ENCODE results near the gene TES.

The TES gene

GRCh38 chr7:116305485-116306408 is 95.4 kb downstream of the TES start:
- H3K9me3 ChIP-seq (ENCODE audit: insufficient read depth, low read length): no peaks in the 10 kb centered on the region
- H4K20me1 ChIP-seq (ENCODE audit: insufficient read depth, low read length): no peaks in the 10 kb centered on the region
- no peaks in the 10 kb centered on the region for H3K79me2 ChIP-seq (ENCODE audit: low read length)
- no peaks in the 10 kb centered on the region for H3K27me3 ChIP-seq (ENCODE audit: low read depth, low read length)
- H3K4me3 ChIP-seq (ENCODE audit: low read length): no peak overlapping the region
- peak overlapping the region; percentile 3; the same call in 1 of the 2 replicates for H3K4me2 ChIP-seq (ENCODE audit: low read length)
- no peak overlapping the region for H2AFZ ChIP-seq (ENCODE audit: low read depth, low read length)
- H3K4me1 ChIP-seq (ENCODE audit: low read length): peaks cover 31% of the 10 kb centered on the region
- TF ChIP-seq CTCF (IDR thresholded peaks at IDR 0.05; ENCODE audit: low read depth, low read length) (no peak), EZH2phosphoT487 (IDR thresholded peaks at IDR 0.05; ENCODE audit: low read depth) (no peak)
- no peaks in the 10 kb centered on the region for H3K36me3 ChIP-seq (replicated peaks; ENCODE audit: low read depth, low read length)
- no peak overlapping the region for H3K9ac ChIP-seq (ENCODE audit: low read length)
- H3K27ac ChIP-seq (ENCODE audit: low read length): no peak overlapping the region

GRCh38 chr7:116306409-116307048 is 96.2 kb downstream of the TES start:
- Histone ChIP-seq H3K4me3 (ENCODE audit: low read length) (no peak overlapping the region), H3K9ac (ENCODE audit: low read length) (no peak overlapping the region), H3K4me1 (ENCODE audit: low read length) (peaks cover 31% of the 10 kb centered on the region), H3K27me3 (ENCODE audit: low read depth, low read length) (no peaks in the 10 kb centered on the region), H3K9me3 (ENCODE audit: insufficient read depth, low read length) (no peaks in the 10 kb centered on the region), H3K4me2 (ENCODE audit: low read length) (peak overlapping the region; percentile 45), H3K36me3 (replicated peaks; ENCODE audit: low read depth, low read length) (no peaks in the 10 kb centered on the region), H3K79me2 (ENCODE audit: low read length) (no peaks in the 10 kb centered on the region), H2AFZ (ENCODE audit: low read depth, low read length) (no peak overlapping the region), H4K20me1 (ENCODE audit: insufficient read depth, low read length) (no peaks in the 10 kb centered on the region), H3K27ac (ENCODE audit: low read length) (no peak overlapping the region; the same call in 1 of the 2 replicates)
- TF ChIP-seq CTCF (IDR thresholded peaks at IDR 0.05; ENCODE audit: low read depth, low read length) (no peak), EZH2phosphoT487 (IDR thresholded peaks at IDR 0.05; ENCODE audit: low read depth) (no peak)

- H4K20me1 ChIP-seq (ENCODE audit: insufficient read depth, low read length): no peaks in the 10 kb centered on the region
- no peaks in the 10 kb centered on the region for H3K9me3 ChIP-seq (ENCODE audit: insufficient read depth, low read length)
- H3K27ac ChIP-seq (ENCODE audit: low read length): peak overlapping the region; percentile 28
- H2AFZ ChIP-seq (ENCODE audit: low read depth, low read length): no peak overlapping the region
- H3K36me3 ChIP-seq (replicated peaks; ENCODE audit: low read depth, low read length): no peaks in the 10 kb centered on the region
- H3K4me2 ChIP-seq (ENCODE audit: low read length): peak overlapping the region; percentile 45
- no peaks in the 10 kb centered on the region for H3K27me3 ChIP-seq (ENCODE audit: low read depth, low read length)
- no peaks in the 10 kb centered on the region for H3K79me2 ChIP-seq (ENCODE audit: low read length)
- H3K9ac ChIP-seq (ENCODE audit: low read length): peak overlapping the region; percentile 18; the same call in 1 of the 2 replicates
- TF ChIP-seq CTCF (IDR thresholded peaks at IDR 0.05; ENCODE audit: low read depth, low read length) (no peak), EZH2phosphoT487 (IDR thresholded peaks at IDR 0.05; ENCODE audit: low read depth) (no peak)
- H3K4me1 ChIP-seq (ENCODE audit: low read length): peaks cover 38% of the 10 kb centered on the region
- peak overlapping the region; percentile 10; the same call in 1 of the 2 replicates for H3K4me3 ChIP-seq (ENCODE audit: low read length)
Observed at GRCh38 chr7:116307253-116307652, 96.9 kb downstream of the TES start.
